HG03045 (cell line): ENCODE results near the gene OCSTAMP.

ENCODE experiments used
- ATAC-seq: cut with Tn5 transposase; IDR thresholded peaks from one replicate; pipeline ENCODE4 v1.9.1; 2021; ENCODE audit warnings: mild to moderate bottlenecking, moderate library complexity; ENCODE audit not compliant: unreplicated experiment

OCSTAMP gene

DNA sequence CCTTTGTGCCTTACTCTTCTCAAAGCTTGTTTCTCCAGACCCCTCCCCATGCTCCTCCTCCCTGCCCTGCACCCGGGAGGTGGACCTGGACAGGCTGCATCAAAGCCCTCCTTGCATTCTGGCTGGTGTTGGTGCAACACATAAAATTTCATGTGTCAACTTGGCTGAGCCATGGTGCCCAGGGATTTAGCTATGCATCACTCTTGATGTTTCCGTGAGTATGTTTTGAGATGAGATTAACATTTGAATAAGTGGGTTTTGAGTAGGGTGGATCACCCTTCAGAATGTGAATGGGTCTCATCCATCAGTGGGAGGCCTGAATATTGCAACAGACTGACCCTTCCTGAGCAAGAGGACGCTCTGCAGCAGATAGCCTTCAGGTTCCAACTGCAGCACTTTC lies 4.4 kb upstream of the OCSTAMP start:
- ATAC-seq: no peak

DNA sequence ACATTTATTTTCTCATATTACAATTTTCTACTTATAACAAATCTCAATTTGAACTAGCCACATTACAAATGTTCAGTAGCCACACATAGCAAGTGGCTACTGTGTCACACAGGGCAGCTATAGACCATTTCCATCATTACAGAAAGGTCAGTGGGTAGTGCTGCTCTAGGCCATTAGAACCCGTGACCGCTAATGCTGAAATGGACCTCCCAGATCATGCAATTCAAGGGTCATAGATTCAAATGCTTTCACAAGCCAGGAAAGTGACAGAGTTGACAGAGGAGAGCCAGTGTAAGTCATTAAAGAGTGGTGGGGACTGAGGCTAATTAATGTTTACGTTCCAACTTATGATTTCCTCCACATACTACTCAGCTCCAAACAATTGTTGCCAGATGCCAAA lies 3.5 kb upstream of the OCSTAMP start:
- no peak for ATAC-seq

DNA sequence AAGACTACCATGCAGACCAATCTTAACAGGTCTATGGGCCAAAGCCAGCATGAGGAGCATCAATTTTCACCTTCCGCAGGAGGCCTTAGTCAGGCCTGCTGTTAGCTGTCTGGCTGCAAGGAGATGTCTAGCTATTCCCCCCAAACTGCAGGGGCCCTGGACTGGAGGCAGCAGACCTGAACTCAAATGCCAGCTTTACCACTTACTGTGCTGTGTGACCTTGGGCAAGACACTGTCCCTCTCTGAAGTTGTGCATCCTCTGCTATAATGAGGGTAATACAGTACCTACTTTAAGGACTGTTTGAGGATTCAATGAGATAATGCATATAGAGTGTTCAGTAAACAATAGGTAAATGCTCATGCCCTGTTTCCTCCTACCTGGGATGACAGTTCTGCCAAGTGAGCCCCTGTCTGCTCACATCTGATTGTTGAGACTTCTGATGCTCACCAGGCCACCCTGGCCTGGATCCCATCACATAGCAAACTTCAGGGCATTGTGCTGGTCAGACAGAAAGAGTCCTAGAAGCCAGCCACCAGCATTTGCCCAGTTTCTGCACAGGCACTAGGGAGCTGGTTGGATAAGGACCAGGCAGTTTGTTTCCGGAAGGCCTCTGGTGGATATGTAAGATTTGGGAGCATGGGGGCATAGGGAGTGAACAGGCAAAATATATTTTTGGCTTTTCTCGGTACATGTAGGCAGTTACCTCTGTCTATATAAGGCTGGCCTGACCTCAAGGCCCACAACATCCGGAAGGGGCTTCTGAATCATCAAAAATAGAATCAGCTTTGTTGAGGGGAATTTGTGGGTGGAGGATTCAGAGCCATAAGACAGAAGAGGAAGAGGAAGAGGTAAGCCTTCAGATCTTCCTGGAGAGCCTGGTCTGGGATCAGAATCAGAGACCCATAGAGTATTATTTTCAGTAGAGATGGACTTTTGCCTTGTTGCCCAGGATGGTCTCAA lies 2.3 kb upstream of the OCSTAMP start:
- ATAC-seq: peak; percentile 57

DNA sequence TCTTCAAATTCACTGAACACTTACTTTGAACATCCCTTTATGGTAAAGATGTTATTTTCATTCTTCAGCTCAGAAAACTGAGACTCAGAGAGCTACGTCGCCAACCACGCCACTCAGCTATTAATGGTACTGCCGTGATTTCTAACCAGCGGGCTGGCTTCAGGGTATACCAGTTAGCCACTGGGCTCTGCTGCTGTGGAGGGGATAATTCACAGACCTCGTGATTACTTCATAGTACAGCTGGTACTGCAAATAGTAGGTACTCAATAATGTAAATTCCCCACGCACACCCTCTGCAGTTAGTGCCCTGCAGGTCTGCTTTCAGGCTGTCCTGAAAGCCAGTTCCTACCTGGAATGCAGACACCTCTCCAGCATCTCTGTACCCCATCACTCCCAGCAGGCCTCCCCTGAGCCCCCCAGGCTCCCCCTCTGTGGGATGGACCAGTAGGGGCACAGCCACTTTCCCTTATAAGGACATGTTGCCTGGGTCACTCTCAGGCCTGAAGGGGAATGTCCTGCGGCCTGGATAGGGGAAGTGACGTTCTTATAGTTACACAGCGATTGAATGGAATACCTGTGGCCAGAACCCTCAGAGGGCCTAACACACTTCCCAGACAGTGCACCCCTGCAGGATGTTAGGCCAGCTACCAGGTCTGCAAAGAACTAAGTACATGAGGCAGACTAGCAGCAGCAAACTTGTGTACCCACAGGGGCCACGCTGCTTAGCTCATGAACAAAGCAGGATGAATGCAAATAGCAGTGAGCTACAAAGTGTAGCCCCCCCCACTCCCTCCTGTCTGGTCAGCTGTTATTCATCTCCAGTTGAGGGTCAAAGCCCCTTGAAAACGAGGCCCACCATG lies 1.3 kb upstream of the OCSTAMP start:
- no peak for ATAC-seq

DNA sequence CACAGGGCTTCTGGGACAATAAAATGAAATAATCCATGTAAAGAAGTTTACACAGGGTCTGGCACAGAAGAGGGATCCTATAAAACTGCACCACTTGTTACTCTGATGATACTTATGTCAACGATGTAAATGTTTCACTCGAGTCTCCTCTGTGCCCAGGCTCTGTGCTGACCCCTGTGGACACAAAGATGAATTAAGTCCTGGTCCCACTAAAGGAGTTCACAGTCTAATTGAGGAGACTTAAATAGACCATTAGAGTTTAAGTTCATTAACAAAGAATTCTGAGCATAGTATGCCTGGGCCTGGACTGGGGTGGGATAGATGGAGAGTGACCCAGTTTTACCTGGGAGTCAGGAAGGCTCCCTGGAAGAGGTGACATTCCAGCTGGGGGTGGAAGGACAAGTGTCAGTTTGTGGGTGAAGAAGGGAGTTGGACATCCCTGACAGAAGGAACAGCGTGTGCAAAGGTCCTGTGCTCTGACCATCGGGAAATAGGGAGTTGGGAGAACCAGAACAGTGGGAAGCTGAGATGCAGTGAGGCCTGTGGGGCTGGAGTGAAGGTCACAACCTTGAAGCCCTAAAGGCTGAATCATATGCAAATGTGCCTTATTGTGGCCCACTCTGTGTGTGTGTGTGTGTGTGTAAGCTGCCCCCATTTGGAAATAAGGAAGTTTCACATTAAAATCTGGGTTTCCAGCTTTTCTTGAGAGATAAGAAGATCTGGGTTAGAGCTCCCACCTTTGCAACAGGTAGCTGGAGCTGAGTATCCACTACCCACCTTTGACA lies 1.1 kb downstream of the OCSTAMP start:
- ATAC-seq: no peak

DNA sequence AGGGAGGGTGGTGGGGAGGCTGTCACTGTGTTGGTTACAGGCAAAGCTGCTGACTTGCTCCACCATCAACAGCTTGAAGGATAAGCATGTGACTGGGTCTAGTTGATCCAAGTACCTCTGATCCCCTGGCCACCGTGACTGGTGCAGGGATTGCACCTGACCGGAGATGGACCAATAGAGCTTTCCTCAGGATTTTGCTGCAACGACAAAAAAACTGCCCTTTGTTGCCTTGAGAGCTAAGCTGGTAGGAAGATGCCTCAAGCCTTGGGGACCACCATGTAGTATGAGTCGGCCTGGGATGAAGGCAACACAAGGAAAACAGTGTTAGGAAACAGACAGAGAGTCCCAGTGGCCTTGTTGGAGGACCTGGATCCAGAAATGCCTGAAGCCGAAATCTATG lies 1.8 kb downstream of the OCSTAMP start:
- ATAC-seq: no peak

- no peak for ATAC-seq
Measured at GRCh38 chr20:46547995-46548394, 2.5 kb downstream of the OCSTAMP start.

DNA sequence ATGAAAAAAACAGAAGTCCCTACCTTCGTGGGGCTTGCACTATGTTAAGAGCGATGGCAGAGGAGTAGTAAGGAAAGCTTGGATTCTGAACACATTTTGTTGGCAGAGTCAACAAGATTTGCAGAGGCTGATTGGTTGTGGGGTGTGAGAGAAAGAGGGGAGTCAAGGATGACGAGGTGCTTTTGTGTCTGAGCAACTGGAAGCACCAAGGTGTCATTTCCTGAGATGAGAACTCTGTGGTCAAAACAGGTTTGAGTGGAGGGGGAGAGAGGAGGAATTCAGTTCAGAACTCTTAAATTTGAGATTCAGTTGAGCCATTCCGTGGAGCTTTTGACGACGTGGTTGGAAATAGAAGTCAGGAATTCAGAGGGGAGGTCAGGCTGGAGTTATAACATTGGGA lies 3.5 kb downstream of the OCSTAMP start:
- no peak for ATAC-seq

GRCh38 chr20:46546298-46546697 lies 4.2 kb downstream of the OCSTAMP start:
- ATAC-seq: no peak

GRCh38 chr20:46545827-46546138 lies 4.7 kb downstream of the OCSTAMP start:
- ATAC-seq: no peak

DNA sequence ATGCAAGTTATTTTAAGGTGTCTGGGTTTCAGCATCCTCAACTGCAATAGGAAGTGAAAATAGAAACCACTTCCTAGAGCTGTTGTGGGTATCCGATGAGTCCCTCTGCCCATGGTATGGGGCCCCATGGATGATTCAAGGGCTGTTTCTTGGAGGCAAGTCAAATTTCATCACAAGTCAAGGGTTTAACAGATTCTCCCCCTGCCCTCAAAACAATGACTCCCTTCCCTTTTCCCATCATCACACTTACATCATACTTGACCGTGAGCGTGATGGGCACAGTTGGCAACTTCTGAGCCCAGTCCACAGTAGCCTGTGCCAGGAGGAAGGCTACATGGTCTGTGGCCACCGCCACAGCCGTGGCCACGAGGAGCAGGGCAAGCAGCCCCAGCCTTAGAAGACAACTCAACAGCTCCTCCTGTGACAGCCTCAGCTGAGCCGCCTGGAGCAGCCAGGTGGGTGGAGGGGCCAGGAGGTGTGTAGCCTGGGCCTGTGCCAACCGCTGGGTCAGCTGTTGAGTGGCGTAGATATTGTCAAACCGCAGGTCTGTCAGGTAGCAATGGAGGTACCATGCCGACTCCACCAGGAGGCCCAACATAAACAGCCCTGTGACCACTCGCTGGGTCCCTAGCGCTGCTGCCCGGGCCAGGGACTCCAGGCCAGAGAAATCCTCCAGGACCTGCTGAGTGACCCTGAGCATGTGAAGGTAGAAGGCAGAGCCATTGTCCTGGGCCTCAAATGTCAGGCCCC lies 5.2 kb downstream of the OCSTAMP start:
- no peak for ATAC-seq

DNA sequence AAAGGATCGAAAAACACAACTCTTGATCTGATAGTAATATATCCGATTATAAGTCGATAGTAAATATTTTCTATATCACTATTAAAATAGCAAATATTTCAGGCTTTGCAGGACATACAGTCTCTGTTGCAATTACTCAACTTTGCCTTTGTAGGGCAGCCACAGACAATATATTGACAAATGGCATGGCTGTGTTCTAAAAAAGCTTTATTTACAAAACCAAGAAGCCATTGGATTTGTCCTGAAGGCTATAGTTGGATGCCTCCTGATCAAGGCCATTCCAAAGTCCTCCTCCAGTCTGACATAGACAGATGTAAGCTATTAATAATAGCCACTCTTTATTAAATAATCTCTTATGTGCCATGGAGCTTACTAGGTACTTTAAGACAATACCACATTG lies 5.9 kb downstream of the OCSTAMP start:
- ATAC-seq: no peak

DNA sequence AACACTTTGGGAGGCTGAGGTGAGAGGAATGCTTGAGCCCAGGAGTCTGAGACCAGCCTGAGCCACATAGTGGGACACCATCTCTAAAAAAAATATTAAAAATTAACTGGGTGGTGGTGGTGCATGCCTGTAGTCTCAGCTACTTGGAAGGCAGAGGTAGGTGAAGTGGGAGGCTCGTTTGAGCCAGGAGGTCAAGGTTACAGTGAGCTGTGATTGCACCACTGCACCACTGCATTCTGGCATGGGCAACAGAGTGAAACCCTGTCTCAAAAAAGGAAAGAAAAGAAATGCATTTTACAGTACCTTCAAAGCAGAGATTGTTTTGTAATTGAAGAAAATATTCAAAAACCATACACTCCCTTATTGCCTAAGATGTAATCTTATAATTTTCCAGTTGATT lies 6.5 kb downstream of the OCSTAMP start:
- ATAC-seq: no peak

DNA sequence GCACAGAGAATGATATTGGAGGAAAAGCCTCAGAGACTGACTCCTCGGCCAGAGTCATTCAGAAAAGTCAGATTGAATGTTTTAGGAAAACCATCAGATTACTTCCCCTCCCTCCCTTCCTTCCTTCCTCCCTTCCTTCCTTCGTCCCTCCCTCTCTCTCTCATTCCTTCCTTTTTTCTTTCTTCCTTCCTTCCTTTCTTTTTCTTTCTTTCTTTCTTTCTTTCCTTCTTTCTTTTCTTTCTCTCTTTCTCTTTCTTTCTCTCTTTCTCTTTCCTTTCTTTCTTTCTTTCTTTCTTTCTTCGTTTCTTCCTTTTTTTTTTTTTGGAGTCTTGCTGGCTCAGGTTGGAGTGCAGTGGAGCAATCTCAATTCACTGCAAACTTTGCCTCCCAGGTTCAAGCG lies 7.4 kb downstream of the OCSTAMP start:
- no peak for ATAC-seq

- no peak for ATAC-seq
Measured at GRCh38 chr20:46541229-46541935, 9.1 kb downstream of the OCSTAMP start.

DNA sequence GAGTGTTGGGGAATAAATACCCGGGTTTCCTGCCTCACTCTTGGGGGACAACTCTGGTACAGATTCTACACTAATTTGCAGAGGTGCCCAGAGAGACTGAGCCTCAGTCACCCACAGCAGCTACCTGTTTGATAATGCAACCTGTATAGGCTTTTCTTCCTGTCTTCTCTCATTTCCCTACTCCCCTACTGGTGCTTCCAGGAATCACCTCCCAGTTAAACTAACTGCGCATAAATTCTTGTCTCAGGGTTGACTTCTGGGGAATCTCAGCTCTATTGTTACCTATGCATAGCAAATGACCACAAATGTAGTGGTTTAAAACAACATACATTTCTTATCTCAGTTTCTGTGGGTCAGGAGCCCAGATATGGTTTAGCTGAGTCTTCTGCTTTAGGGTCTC lies 11.3 kb downstream of the OCSTAMP start:
- ATAC-seq: no peak

DNA sequence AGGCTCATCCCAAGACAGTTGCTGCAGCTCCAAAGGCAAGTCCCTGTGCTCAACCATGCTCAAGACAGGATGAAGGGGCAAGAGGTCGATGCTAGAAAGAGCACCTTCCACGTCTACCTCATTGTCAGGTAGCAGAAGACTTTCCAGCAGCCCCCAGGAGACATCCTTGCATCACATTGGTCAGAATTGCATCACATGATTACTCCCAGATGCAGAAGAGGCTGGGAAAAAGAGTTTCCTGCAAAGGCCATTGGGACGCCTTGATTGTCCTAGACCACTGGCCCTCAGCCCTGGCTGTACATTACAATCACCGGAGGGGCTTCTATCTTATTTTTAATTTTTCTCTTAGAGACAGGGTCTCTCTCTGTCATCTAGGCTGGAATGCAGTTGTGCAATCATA lies 19.8 kb downstream of the OCSTAMP start:
- ATAC-seq: no peak

DNA sequence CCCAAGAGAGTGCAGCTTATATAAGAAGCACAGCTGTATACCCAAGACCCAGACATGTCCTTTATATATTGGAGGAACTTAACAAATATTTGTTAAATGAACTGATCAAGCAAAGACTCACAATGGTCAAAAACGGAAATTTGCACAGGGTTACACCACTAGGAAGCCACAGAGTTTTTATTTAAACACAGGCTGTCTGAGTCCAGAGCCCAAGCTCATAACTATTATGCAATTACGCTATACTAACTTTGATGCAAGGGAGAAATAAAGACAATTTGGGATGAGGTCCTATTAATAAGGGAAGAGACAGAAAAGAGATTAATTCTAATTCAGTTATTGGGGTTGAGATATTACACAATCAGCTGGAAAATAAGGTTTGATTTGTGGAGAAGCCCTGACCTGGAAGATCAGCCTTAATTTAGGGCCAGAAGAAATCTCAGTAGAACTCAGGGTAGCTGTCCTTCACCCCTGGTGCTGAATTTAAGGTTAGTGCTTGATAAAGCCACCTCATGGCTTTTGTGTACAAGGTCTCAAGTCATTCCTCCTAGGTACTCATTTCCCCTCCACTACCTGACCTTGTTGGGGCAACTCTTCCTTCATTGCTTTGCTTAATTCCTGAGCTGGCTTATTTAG lies 26.6 kb downstream of the OCSTAMP start:
- ATAC-seq: no peak

- ATAC-seq: no peak
Measured at GRCh38 chr20:46523108-46523507, 27.3 kb downstream of the OCSTAMP start.
